ENCODE data around the gene RC3H1.
"Not testable (repeated sequence)": the region's sequence is repeated elsewhere in the genome, so short reads cannot be mapped to it uniquely, and the experiment has no call there.

Gene RC3H1

GRCh38 chr1:173937062-173937461 is 85.1 kb downstream of the RC3H1 start:
- no peak for DNase-seq

GRCh38 chr1:173934440-173934839 is 87.7 kb downstream of the RC3H1 start:
- no peak for DNase-seq

- not testable (repeated sequence) for DNase-seq
Observed at GRCh38 chr1:173930541-173930940, 91.6 kb downstream of the RC3H1 start.

GRCh38 chr1:173925306-173926242 is 96.6 kb downstream of the RC3H1 start:
- no peak for DNase-seq

GRCh38 chr1:173920861-173921260 is 101.3 kb downstream of the RC3H1 start:
- DNase-seq = no peak

GRCh38 chr1:173917635-173918493 is 104.3 kb downstream of the RC3H1 start:
- DNase-seq = no peak

GRCh38 chr1:173917149-173917548 is 105.0 kb downstream of the RC3H1 start, which contains the start of gene SERPINC1:
SERPINC1 (minus strand) TSS chr1:173917327; CDS start chr1:173917259, 68 bp downstream.
- no peak for DNase-seq

- no peak for DNase-seq
Observed at GRCh38 chr1:173916667-173917066, 105.5 kb downstream of the RC3H1 start.

- no peak for DNase-seq
Observed at GRCh38 chr1:173915596-173915995, 106.6 kb downstream of the RC3H1 start.

GRCh38 chr1:173914366-173914871 is 107.7 kb downstream of the RC3H1 start:
- no peak for DNase-seq

- DNase-seq = no peak
Observed at GRCh38 chr1:173913111-173913510, 109.0 kb downstream of the RC3H1 start.

- no peak for DNase-seq
Observed at GRCh38 chr1:173903827-173904531, 118.2 kb downstream of the RC3H1 start.

GRCh38 chr1:173900992-173901391 is 121.2 kb downstream of the RC3H1 start:
- DNase-seq = no peak

- no peak for DNase-seq
Observed at GRCh38 chr1:173900427-173900826, 121.7 kb downstream of the RC3H1 start.

- no peak for DNase-seq
Observed at GRCh38 chr1:173894189-173894588, 128.0 kb downstream of the RC3H1 start.

- DNase-seq = no peak
Observed at GRCh38 chr1:173893611-173894010, 128.5 kb downstream of the RC3H1 start.

- DNase-seq = no peak
Observed at GRCh38 chr1:173889885-173890284, 132.3 kb downstream of the RC3H1 start.

GRCh38 chr1:173888749-173889148 is 133.4 kb downstream of the RC3H1 start:
- no peak for DNase-seq

GRCh38 chr1:173887627-173888026 is 134.5 kb downstream of the RC3H1 start:
- DNase-seq = no peak

GRCh38 chr1:173886746-173887611 is 135.2 kb downstream of the RC3H1 start:
- DNase-seq = no peak

GRCh38 chr1:173884701-173885100 is 137.5 kb downstream of the RC3H1 start:
- DNase-seq = no peak

Measured in fibroblast of skin of abdomen (primary cell).